Natural killer cell (primary cell): ENCODE measurements around the gene EIPR1. TPM values are rescaled to one million over a fixed set of nuclear protein-coding genes. Genes with fewer than 3 reads are reported as not detected.

Experiments used
- ATAC-seq, 3 donors: fragments of 150-1000 bp in 2 of 3; fragments of 200-7000 bp in 1 of 3; cut with Tn5 transposase; 1 replicate in 1 of 3; 2 replicates in 2 of 3; pipeline ENCODE4 v1.10.0; 2021; ENCODE audit warnings: mild to moderate bottlenecking in 2 of 3, moderate library complexity in 2 of 3
- DNase-seq, 2 donors: peaks; one replicate each; pipeline versions ENCODE4 v3.0.0 to v3.0.0-alpha.2; 2013 to 2021; ENCODE audit warnings: mixed read lengths in 1 of 2
- H3K27ac ChIP-seq: one replicate; pipeline ENCODE4 v1.5.1; 2013; ENCODE audit warnings: mild to moderate bottlenecking, low read length
- H3K27me3 ChIP-seq: one replicate; pipeline ENCODE4 v1.6.1; 2013; ENCODE audit warnings: low read length; ENCODE audit not compliant: control insufficient read depth, insufficient read depth
- H3K36me3 ChIP-seq: one replicate; pipeline ENCODE4 v1.6.1; 2013; ENCODE audit warnings: low read length; ENCODE audit not compliant: control insufficient read depth, insufficient read depth
- H3K4me1 ChIP-seq: one replicate; pipeline ENCODE4 v1.6.1; 2013; ENCODE audit warnings: low read length; ENCODE audit not compliant: control insufficient read depth, insufficient read depth
- H3K4me3 ChIP-seq: one replicate; pipeline ENCODE4 v1.5.1; 2013; ENCODE audit warnings: low read length
- H3K9me3 ChIP-seq: one replicate; pipeline ENCODE4 v1.6.1; 2013; ENCODE audit warnings: low read length; ENCODE audit not compliant: control insufficient read depth, insufficient read depth
- H3K27ac Mint-ChIP-seq, 2 donors: one replicate each; pipeline ENCODE4 v1.8.0; 2022; ENCODE audit warnings: mild to moderate bottlenecking in 2 of 2, mixed read lengths in 2 of 2, moderate library complexity in 1 of 2
- H3K27me3 Mint-ChIP-seq, 2 donors: one replicate each; pipeline ENCODE4 v1.8.0; 2022; ENCODE audit warnings: low read depth in 2 of 2, mixed read lengths in 2 of 2
- H3K36me3 Mint-ChIP-seq: one replicate; pipeline ENCODE4 v1.8.0; 2022; ENCODE audit warnings: mixed read lengths
- H3K4me1 Mint-ChIP-seq, 2 donors: one replicate each; pipeline ENCODE4 v1.8.0; 2022; ENCODE audit warnings: mixed read lengths in 2 of 2
- H3K4me3 Mint-ChIP-seq: one replicate; pipeline ENCODE4 v1.8.0; 2022; ENCODE audit warnings: mild to moderate bottlenecking, moderate library complexity, mixed read lengths
- H3K9me3 Mint-ChIP-seq, 2 donors: one replicate each; pipeline ENCODE4 v1.8.0; 2022; ENCODE audit warnings: mixed read lengths in 2 of 2
- WGBS: methylation state at CpG from one replicate; pipeline ENCODE4 v1.1.7; 2013; ENCODE audit warnings: missing lambda C conversion rate; ENCODE audit not compliant: insufficient coverage; 5-methylcytosine and 5-hydroxymethylcytosine counted together
- intact Hi-C: fragments of 100-400 bp; cut with micrococcal nuclease; formaldehyde crosslinking; loops from one replicate; pipeline ENCODE4 v1.14.2; 2022
- total RNA-seq, 4 donors: library from RNA; stranded (reverse); fragments of 120-200 nt in 1 of 4; gene quantifications; one replicate each; pipeline versions ENCODE4 v1.2.3 to v1.2.4, GENCODE V29; 2013 to 2022
- TF ChIP-seq, protein P1 (sequence below): fragments of 200-600 bp; IDR thresholded peaks from one replicate; pipeline ENCODE4 v1.8.0; 2022; ENCODE audit warnings: antibody characterized with exemption

The EIPR1 gene
- total RNA-seq, 3 donors from 2014 or later (not counting 1 experiment from before 2014, with no cell fraction given): 26.8 to 28.8 (median 27.9) TPM

DNA sequence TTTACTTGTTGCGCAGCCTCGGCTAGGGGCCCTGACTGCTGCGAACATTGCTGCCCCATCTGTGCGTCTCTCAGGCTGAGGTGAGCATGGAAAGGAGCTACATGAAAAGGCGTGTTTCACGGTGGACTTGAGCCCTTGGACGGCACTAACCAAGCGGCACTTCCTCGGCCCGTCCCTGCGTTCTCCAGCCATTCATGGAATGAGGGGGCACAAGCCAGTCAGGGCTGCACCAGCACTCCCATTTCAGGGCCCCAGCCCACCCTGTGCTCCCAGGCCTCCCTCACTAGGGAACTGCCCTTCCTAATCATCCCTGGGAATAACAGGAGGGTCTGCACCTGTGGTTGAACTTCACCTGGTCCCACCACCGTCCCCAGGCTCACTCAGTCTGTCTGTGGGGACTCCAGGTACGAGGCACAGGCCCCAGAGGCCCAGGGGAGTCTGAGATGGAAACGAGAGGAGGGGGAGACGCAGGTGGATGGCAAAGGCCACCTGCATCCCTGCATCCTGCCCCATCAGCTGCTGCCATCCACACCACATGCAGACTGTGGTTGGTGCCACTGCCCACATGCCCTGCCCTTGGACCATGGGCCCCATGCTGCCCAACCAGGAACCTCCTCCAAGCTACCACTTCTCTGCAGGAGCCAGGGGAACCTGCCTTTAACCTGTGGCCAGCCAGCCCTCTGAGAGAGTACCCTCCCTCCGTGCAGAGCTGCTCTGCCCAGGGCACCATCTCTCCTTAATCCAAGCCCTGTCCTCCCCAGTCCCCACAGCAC, 99.7 kb downstream of the EIPR1 start:
- Mint-ChIP-seq H3K27ac (peak overlapping the region in 1 of 2 donors; percentile 9), H3K27me3 (no peaks in the 10 kb centered on the region), H3K9me3 (peaks cover 5 to 7% of the 10 kb centered on the region in 2 donors), H3K4me1 (peaks cover 6 to 30% of the 10 kb centered on the region in 2 donors), H3K4me3 (no peak overlapping the region), H3K36me3 (peaks cover 12% of the 10 kb centered on the region)
- WGBS: 96% methylated on average over 16 of the region's 16 CpGs
- Histone ChIP-seq H3K27ac (no peak overlapping the region), H3K36me3 (peaks cover 3% of the 10 kb centered on the region), H3K27me3 (no peaks in the 10 kb centered on the region), H3K4me1 (peaks cover 3% of the 10 kb centered on the region), H3K9me3 (peaks cover 5% of the 10 kb centered on the region), H3K4me3 (no peak overlapping the region)
- DNase-seq (no peak), ATAC-seq (no peak)
- TF ChIP-seq, protein P1, sequence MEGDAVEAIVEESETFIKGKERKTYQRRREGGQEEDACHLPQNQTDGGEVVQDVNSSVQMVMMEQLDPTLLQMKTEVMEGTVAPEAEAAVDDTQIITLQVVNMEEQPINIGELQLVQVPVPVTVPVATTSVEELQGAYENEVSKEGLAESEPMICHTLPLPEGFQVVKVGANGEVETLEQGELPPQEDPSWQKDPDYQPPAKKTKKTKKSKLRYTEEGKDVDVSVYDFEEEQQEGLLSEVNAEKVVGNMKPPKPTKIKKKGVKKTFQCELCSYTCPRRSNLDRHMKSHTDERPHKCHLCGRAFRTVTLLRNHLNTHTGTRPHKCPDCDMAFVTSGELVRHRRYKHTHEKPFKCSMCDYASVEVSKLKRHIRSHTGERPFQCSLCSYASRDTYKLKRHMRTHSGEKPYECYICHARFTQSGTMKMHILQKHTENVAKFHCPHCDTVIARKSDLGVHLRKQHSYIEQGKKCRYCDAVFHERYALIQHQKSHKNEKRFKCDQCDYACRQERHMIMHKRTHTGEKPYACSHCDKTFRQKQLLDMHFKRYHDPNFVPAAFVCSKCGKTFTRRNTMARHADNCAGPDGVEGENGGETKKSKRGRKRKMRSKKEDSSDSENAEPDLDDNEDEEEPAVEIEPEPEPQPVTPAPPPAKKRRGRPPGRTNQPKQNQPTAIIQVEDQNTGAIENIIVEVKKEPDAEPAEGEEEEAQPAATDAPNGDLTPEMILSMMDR: no peak
- intact Hi-C loops: no loop called here

DNA sequence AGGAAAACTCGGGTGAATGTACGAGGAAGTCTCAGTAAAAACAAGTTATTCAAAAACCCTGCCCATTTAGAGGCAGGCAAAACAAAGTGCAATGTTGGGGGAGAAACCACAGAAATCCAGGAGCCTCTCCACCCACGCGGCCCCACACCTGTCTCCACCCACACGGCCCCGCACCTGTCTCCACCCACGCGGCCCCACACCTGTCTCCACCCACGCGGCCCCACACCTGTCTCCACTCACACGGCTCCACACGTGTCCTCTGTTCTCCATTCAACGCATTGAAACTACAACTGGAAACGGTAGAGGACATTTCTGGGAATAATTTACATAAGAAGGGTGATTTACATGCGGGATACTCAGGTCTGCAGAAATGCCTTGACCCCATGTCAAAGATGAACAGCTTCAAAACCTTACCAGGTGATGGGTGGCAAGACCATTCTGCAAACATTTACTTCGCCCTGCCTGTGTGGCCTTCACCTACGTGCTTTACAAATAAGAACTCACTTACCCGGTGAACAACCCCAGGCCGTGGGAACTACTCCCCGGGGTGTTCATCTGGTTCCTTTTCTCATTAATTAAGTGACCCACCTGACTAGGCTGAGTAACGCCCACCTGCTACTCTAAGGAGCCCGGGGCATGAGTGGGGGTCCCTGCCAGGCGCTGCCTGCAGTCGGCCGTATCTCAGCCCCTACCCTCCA, 100.4 kb downstream of the EIPR1 start:
- intact Hi-C loops: no loop called here
- H3K27me3 ChIP-seq: no peaks in the 10 kb centered on the region
- H3K27me3 Mint-ChIP-seq: no peaks in the 10 kb centered on the region
- WGBS: 89% methylated on average over 25 of the region's 25 CpGs
- H3K9me3 Mint-ChIP-seq: peaks cover 5 to 7% of the 10 kb centered on the region in 2 donors
- peaks cover 12% of the 10 kb centered on the region for H3K36me3 Mint-ChIP-seq
- H3K4me3 Mint-ChIP-seq: no peak overlapping the region
- no peak overlapping the region for H3K27ac ChIP-seq
- TF ChIP-seq, protein P1: no peak
- DNase-seq (no peak), ATAC-seq (no peak)
- H3K4me1 Mint-ChIP-seq: peaks cover 6 to 33% of the 10 kb centered on the region in 2 donors
- peaks cover 3% of the 10 kb centered on the region for H3K4me1 ChIP-seq
- H3K27ac Mint-ChIP-seq: no peak overlapping the region
- no peak overlapping the region for H3K4me3 ChIP-seq
- H3K9me3 ChIP-seq: peaks cover 5% of the 10 kb centered on the region
- peaks cover 3% of the 10 kb centered on the region for H3K36me3 ChIP-seq

DNA sequence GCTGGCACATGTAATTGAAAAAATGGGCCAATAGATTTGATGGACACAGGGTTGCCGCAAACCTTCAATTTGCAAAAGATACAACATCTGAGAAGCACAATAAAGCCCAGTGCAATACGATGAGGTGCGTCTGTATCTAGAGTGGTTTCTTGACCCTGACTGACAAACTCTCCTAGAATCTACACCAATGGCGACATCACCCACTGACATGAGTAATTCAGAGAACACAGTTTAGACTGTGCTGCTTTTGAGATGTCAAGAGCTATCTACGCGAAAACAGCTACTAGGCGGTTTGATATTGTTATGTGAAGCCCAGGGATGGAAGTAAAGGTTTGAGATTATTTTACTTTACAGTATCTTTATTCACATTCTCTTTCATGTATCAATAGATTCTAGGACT, 104.9 kb downstream of the EIPR1 start:
- Mint-ChIP-seq H3K27me3 (no peaks in the 10 kb centered on the region), H3K4me1 (peaks cover 0 to 23% of the 10 kb centered on the region in 2 donors), H3K4me3 (no peak overlapping the region), H3K36me3 (peaks cover 12% of the 10 kb centered on the region), H3K9me3 (peaks cover 5 to 7% of the 10 kb centered on the region in 2 donors), H3K27ac (no peak overlapping the region)
- Histone ChIP-seq H3K9me3 (peaks cover 5% of the 10 kb centered on the region), H3K36me3 (no peaks in the 10 kb centered on the region), H3K27ac (no peak overlapping the region), H3K4me3 (no peak overlapping the region), H3K27me3 (no peaks in the 10 kb centered on the region), H3K4me1 (peaks cover 11% of the 10 kb centered on the region)
- TF ChIP-seq, protein P1: no peak
- whole genome bisulfite sequencing: 91% methylated on average over 4 of the region's 7 CpGs
- intact Hi-C loops: no loop called here
- no peak for ATAC-seq
- no peak for DNase-seq
